Measurements from ENCODE around the gene PDE4D.

PDE4D gene

GRCh38 chr5:59547731-59548130, 345.8 kb downstream of the PDE4D start:
- DNase-seq (ENCODE audit: low read depth): no peak

GRCh38 chr5:59544573-59544972, 349.0 kb downstream of the PDE4D start:
- DNase-seq (ENCODE audit: low read depth): no peak

GRCh38 chr5:59543821-59544442, 349.6 kb downstream of the PDE4D start:
- no peak for DNase-seq (ENCODE audit: low read depth)

GRCh38 chr5:59542851-59543820, 350.4 kb downstream of the PDE4D start:
- no peak for DNase-seq (ENCODE audit: low read depth)

- DNase-seq (ENCODE audit: low read depth): no peak
These were observed 351.2 kb downstream of the PDE4D start for GRCh38 chr5:59542306-59542705.

- DNase-seq (ENCODE audit: low read depth): no peak
These were observed 353.2 kb downstream of the PDE4D start for GRCh38 chr5:59540366-59540765.

- no peak for DNase-seq (ENCODE audit: low read depth)
These were observed 354.8 kb downstream of the PDE4D start for GRCh38 chr5:59538750-59539121.

- no peak for DNase-seq (ENCODE audit: low read depth)
These were observed 355.4 kb downstream of the PDE4D start for GRCh38 chr5:59537961-59538749.

- no peak for DNase-seq (ENCODE audit: low read depth)
These were observed 356.7 kb downstream of the PDE4D start for GRCh38 chr5:59536875-59537274.

GRCh38 chr5:59535561-59535960, 358.0 kb downstream of the PDE4D start:
- DNase-seq (ENCODE audit: low read depth): no peak

- no peak for DNase-seq (ENCODE audit: low read depth)
These were observed 359.8 kb downstream of the PDE4D start for GRCh38 chr5:59533730-59534108.

GRCh38 chr5:59532979-59533729, 360.4 kb downstream of the PDE4D start:
- DNase-seq (ENCODE audit: low read depth): no peak

- no peak for DNase-seq (ENCODE audit: low read depth)
These were observed 364.3 kb downstream of the PDE4D start for GRCh38 chr5:59529239-59529638.

- no peak for DNase-seq (ENCODE audit: low read depth)
These were observed 365.2 kb downstream of the PDE4D start for GRCh38 chr5:59528202-59528862.

GRCh38 chr5:59525957-59526356, 367.6 kb downstream of the PDE4D start:
- no peak for DNase-seq (ENCODE audit: low read depth)

GRCh38 chr5:59525311-59525710, 368.2 kb downstream of the PDE4D start:
- DNase-seq (ENCODE audit: low read depth): no peak

- no peak for DNase-seq (ENCODE audit: low read depth)
These were observed 371.2 kb downstream of the PDE4D start for GRCh38 chr5:59522201-59522831.

GRCh38 chr5:59521476-59521875, 372.1 kb downstream of the PDE4D start:
- DNase-seq (ENCODE audit: low read depth): no peak

- DNase-seq (ENCODE audit: low read depth): no peak
These were observed 374.2 kb downstream of the PDE4D start for GRCh38 chr5:59519338-59519737.

GRCh38 chr5:59517926-59518585, 375.5 kb downstream of the PDE4D start:
- no peak for DNase-seq (ENCODE audit: low read depth)
